ENCODE results near the gene ZNF621.
"Not testable (repeated sequence)": the region's sequence is repeated elsewhere in the genome, so short reads cannot be mapped to it uniquely, and the experiment has no call there.

The ZNF621 gene

GRCh38 chr3:40534283-40534682 is 9.5 kb downstream of the ZNF621 start:
- no peak for DNase-seq (ENCODE audit: low read depth in 2 of 2)

GRCh38 chr3:40546816-40547215 is 22.1 kb downstream of the ZNF621 start:
- no peak for DNase-seq (ENCODE audit: low read depth in 2 of 2)

GRCh38 chr3:40550167-40550566 is 25.4 kb downstream of the ZNF621 start:
- no peak for DNase-seq (ENCODE audit: low read depth in 2 of 2)

- DNase-seq (ENCODE audit: low read depth in 2 of 2), result no peak
Observed at GRCh38 chr3:40557575-40558161, 32.9 kb downstream of the ZNF621 start.

DNA sequence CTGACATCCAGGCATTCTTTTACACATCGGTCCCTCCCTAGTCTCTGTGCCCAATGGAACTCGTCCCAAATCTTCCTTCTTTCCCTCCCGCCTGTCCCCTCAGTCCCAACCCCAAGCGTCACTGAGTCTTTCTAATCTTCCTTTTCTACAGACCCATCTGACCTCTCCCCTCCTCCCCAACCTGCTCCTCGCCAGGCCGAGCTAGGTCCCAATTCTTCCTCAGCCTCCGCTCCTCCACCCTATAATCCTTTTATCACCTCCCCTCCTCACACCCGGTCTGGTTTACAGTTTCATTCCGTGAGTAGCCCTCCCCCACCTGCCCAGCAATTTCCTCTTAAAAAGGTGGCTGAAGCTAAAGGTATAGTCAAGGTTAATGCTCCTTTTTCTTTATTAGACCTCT is 37.7 kb downstream of the ZNF621 start:
- not testable (repeated sequence) for DNase-seq (ENCODE audit: low read depth in 2 of 2)

- DNase-seq (ENCODE audit: low read depth in 2 of 2), result not testable (repeated sequence)
Observed at GRCh38 chr3:40565629-40566028, 40.9 kb downstream of the ZNF621 start.

- DNase-seq (ENCODE audit: low read depth in 2 of 2), result no peak
Observed at GRCh38 chr3:40566694-40567093, 41.9 kb downstream of the ZNF621 start.

- no peak for DNase-seq (ENCODE audit: low read depth in 2 of 2)
Observed at GRCh38 chr3:40572588-40572987, 47.8 kb downstream of the ZNF621 start.

DNA sequence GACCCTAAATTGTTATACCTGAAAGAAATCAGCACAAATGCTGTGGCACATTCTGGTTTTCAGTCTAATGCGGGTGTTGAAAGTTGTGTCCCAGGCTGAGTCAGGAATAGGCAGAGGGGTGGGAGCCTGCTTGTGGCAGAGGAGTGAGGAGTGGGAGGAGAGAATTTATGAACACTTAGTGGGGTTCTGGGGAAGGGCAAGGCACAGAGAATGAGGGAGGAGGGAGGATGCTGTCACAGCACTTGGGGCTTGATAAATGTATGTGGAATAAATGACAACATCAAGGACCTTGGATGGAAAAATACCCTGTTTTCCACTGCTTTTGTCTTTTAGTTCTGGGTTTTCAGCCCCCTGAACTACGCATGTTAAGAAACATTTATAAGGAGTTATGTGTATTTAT is 49.3 kb downstream of the ZNF621 start:
- DNase-seq (ENCODE audit: low read depth in 2 of 2), result no peak

DNA sequence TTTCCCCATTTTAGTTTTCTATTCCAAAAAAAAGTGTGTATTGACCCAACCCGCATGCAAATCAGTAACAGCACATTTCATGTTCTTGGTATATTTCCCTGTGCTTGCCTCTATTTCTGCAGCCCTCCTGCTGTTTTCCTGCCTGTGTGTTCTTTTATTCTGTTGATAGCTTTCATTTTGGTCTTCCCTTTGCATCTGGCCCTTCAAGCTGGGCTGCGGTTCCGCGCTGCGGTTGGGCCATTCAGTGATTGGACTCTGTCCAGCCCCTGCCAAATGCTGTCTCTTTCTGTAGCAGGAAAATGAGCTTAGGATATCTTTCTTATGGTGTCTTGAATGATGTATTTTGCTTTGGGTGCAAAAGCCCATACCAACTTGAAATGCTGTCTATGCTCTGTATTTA is 49.9 kb downstream of the ZNF621 start:
- no peak for DNase-seq (ENCODE audit: low read depth in 2 of 2)

DNA sequence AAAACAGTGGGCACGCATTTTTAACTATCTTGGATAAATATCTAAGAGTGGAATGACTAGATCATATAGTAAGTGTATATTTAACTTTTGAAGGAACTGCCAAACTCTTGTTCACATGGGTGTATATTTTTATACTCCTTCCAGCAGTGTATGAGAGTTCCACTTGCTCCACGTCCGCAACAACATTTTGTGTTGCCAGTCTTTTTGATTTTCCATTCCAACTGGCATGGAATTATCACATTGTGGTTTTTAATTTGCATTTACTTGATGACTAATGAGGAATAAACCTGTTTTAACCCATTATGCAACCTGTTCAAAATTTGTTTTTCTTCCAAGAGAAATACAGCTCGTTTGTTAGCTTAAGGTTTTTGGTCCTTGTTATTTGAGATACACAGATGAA is 51.6 kb downstream of the ZNF621 start:
- DNase-seq (ENCODE audit: low read depth in 2 of 2), result no peak

GRCh38 chr3:40580494-40581091 is 55.8 kb downstream of the ZNF621 start:
- DNase-seq (ENCODE audit: low read depth in 2 of 2), result peak; percentile 40 to 41

DNA sequence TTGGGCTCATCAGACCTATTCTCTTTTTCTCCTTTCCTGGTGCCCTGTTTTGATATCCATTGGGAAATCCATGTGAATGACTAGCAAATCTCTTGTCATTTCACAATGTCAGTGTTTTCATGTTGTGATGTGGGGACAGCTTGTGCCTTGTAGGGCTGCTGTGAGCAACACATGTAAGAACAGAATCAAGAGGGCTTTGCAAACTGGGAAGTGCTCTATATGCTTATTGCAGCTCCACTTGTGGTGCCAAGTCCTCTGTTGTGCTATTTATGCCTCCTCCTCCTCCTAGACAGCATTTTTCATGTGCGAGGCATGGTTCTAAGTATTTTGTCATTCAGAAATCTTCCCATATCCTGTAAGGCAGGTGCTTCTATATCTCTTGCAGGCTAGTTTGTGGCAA is 56.4 kb downstream of the ZNF621 start:
- DNase-seq (ENCODE audit: low read depth in 2 of 2), result no peak

GRCh38 chr3:40582401-40583027 is 57.8 kb downstream of the ZNF621 start:
- no peak for DNase-seq (ENCODE audit: low read depth in 2 of 2)

- DNase-seq (ENCODE audit: low read depth in 2 of 2), result no peak
Observed at GRCh38 chr3:40583691-40584090, 58.9 kb downstream of the ZNF621 start.

DNA sequence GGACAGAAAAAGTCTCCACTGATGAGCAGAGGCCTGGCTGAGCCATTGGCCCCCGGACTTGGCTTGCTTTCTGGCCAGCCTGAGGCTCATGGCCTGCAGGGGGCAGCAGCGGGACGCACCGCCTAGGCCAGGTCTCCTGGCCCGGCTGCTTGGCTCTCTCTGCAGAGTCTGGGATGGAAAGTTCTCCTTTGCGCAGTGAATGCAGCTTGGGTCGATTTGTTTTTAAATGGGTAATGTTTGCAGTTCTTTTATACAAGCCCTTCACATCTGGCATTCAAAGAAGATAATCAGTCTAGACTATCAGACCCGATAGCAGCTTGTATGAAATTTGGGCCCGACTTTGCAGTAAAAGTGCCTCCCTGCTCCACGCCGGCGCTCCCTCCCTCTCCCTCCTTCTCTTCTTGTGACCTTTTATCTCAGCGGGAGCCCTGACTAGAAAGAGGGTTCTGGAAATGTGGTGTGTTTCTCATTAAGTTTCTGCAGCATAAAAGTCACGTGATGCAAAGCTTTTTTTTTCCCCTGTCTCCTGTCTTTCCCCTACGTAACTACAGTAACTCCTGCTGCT is 59.9 kb downstream of the ZNF621 start:
- DNase-seq (ENCODE audit: low read depth in 2 of 2), result peak; percentile 55 to 73

GRCh38 chr3:40585381-40586016 is 60.7 kb downstream of the ZNF621 start:
- DNase-seq (ENCODE audit: low read depth in 2 of 2), result no peak

GRCh38 chr3:40586901-40587300 is 62.1 kb downstream of the ZNF621 start:
- DNase-seq (ENCODE audit: low read depth in 2 of 2), result no peak

DNA sequence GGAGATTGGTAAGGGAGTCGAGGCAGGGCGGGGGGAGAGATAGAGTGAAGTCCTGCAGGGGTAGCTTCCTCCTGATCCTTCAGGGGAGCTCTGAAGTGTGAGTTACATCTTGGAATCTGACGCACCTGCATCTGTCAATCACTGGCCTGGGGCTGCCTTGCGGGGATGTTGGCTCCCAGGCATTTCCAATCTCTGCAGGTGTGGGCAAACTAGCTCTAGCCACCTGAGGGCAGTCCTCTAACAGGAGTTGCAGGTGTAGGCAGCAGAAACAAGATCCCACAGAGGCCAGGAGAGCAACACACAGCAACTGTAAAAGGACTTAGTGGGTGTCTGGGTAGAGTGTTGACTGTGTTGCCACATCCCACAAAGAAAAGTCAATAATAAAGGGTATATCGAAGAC is 63.6 kb downstream of the ZNF621 start:
- no peak for DNase-seq (ENCODE audit: low read depth in 2 of 2)

All from stimulated activated CD4-positive, alpha-beta T cell treated with anti-CD3 and anti-CD28 coated beads, Interleukin-1b, Interleukin-23, amount 100 ng/mL, for 4 hours (primary cell).